Fibroblast of skin of scalp (primary cell): ENCODE measurements around the gene DHPS.

Source experiments
- DNase-seq: peaks from one replicate; pipeline ENCODE4 v3.0.0-alpha.2; 2013

The DHPS gene

DNA sequence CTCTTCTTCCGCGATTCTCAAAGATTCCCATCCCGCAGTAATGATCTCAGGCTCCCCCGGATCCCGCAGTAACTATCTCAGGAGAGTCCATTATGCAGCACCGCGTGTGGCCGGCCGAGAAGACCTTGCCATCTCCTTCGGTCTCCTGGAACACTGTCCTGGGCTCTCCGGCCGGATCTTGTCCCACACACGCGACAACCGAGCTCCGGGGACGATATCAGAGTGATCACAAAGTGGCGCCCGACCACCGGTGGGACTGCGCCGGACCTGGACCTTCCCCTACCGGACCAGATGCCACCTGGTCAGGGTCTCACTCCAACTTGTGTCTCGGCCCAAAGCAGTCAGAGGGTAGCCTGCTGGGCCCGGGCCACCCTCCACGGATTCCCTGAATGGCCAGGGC, 39.2 kb downstream of the DHPS start:
- no peak for DNase-seq

DNA sequence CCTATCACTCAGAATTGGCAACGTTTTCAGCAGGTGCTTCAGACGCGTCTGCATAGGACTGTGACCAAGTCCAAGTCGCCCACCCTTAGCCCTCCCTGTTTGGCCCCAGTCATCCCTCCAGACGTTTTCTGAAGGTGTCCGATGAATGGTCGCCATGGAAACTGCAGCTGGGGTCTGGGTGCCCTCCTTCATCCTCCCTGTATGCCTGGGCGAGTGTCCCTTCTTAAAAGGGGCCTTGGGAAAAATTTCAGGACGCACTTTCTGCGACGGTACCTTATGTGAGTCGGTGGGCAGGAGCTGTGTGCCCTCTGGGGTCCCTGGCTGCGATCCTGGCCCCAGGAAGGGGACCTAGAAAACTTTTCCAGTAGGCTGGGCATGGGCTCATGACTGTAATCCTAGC, 40.2 kb downstream of the DHPS start:
- DNase-seq: no peak

DNA sequence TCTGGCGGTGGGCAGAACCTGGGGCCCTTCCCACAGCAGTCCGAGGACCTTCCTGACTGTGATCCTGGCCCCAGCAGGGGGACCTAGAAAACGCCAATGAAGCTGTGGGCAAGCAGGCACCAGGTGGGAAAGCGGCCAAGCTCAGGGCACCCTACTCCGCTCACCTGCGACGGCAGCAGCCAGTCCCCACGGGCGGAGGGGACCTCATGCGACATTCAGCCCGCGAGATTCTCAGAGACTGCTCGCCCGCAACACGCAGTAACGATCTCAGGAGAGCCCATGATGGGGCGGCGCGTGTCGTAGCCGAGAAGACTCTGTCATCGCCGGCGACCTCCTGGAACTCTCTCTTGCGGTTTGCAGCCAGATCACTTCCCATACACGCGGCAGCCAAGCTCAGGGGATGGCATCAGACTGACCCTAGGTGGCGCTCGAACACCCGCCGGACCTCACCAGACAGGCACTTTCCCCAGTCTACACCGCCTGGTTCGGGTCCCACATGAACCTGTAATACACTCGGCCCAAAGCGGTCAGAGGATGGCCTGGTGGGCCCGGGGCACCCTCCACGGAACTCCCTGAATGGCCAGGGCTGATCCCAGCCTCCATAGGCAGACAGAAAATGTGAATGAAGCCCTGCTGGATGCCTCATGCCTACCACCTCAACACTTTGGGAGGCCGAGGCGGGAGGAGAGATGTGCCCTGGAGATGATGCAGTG, 41.6 kb downstream of the DHPS start:
- DNase-seq: peak; percentile 85

DNA sequence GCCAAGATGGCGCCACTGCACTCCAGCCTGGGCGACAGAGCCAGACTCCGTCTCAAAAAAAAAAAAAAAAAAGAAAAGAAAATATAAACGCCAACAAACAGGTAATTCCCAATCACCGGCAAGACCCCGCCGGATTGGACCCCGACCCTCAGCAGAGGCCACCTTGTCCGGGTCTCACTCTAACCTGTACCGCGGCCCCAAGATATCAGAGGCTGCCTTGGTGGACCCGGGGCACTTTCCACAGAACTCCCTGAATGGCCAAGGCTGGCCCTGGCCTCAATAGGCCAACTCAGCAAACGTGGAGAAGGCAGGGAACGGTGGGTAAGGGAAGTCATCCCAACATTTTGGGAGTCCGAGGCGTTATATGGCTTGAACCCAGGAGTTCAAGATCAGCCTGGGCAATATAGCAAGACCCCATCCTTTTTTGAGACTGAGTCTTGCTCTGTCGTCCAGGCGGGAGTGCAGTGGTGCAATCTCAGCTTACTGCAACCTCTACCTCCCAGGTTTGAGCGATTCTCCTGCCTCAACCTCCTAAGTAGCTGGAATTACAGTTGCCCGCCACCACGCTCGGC, 43.0 kb downstream of the DHPS start:
- DNase-seq: no peak

DNA sequence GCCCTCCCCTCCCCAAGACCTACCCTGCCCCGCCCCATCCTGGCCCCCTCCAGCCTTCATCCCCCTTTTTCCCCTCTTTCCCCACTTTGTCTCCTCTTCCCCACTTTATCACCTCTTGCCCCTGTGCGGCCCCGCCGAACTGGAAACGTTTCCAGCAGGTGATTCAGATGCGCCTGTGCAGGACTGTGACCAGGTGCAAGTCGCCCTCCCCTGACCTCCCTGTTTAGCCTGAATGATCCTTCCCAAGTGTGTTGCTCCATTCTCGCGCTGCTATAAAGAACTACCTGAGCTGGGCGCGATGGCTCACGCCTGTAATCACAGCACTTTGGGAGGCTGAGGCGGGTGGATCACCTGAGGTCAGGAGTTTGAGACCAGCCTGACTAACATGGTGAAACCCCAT, 45.0 kb downstream of the DHPS start:
- DNase-seq: no peak

DNA sequence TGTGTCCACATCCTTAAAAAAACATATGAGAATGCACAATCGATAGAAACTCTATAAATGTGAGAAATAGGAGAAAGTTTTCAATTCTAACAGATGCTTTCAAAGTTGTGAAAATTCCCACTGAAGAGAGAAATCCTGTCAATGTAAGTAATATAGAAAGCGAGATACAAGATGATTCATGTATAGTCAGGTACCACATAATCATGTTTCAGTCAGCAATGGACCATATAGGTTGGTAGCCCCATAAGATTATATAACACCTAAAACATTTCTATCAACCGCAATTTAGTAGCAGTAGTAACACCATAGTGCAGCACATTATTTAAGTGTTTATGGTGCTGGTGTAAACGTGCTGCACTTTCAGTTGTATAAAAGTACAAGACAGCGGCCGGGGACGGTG, 52.5 kb downstream of the DHPS start:
- no peak for DNase-seq

DNA sequence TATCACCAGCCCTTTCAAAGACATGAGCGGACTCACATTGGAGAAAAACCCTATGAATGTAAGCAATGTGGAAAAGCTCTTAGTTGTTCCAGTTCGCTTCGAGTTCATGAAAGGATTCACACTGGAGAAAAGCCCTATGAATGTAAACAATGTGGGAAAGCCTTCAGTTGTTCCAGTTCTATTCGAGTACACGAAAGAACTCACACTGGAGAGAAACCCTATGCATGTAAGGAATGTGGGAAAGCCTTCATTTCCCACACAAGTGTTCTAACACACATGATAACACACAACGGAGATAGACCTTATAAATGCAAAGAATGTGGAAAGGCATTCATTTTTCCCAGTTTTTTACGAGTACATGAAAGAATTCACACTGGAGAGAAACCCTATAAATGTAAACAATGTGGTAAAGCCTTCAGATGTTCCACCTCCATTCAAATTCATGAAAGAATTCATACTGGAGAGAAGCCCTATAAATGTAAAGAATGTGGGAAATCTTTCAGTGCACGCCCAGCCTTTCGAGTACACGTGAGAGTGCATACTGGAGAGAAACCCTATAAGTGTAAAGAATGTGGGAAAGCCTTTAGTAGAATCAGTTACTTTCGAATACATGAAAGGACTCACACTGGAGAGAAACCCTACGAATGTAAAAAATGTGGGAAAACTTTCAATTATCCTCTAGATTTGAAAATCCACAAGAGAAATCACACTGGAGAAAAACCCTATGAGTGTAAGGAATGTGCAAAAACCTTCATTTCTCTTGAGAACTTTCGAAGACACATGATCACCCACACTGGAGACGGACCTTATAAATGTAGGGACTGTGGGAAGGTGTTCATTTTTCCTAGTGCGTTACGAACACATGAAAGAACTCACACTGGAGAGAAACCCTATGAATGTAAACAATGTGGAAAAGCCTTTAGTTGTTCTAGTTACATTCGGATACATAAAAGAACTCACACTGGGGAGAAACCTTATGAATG, 53.3 kb downstream of the DHPS start:
- no peak for DNase-seq

DNA sequence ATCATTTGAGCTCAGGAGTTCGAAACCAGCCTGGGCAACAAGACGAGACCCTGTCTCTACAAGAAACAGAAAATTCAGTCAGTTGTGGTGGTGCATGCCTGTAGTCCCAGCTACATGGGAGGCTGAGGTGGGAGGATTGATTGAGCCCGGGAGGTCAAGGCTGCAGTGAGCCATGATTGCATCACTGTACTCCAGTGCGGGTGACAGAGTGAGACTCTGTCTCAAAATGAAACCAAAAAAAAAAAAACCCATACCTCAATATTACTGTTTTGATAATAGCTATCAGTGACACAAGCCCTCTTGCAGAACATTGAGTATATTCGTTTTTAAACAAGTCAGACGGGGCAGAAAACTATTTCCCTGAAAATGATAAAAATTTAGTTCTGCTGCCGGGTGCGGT, 54.7 kb downstream of the DHPS start:
- no peak for DNase-seq
